Cerebellar cortex (tissue), 1 donor: Measurements from ENCODE around the gene HTT.
"Not testable (repeated sequence)": the region's sequence is repeated elsewhere in the genome, so short reads cannot be mapped to it uniquely, and the experiment has no call there.

Experiments used
- DNase-seq: peaks from one replicate; pipeline ENCODE4 v3.0.0-alpha.2; 2015; ENCODE audit warnings: low spot score

The HTT gene

DNA sequence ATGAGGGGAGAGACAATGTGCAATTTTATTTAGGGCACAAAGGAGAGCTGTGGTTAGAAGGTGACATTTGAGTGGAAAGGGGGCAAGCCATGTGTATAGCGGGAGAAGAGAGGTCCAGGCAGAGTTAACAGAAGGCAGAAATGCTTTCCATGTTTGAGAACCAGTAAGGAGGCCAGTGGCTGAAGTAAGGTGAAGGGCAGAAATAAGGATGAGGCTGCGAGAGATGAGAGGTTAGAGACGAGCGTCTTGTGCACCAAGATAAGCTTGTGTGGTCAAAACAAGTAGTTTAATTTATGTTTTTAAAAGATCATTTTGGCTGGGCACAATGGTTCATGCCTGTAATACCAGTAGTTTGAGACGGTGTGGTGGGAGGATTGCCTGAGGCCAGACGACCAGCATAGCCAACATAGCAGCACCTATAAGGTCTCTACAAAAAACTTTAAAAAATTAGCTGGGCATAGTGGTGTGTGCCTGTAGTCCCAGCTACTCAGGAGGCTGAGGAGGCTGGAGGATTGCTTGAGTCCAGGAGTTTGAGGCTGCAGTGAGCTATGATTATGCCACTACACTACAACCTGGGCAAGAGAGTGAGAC lies 8.5 kb downstream of the HTT start:
- no peak for DNase-seq

- DNase-seq: no peak
Observed at GRCh38 chr4:3083732-3084131, 9.3 kb downstream of the HTT start.

- no peak for DNase-seq
Observed at GRCh38 chr4:3085948-3086670, 11.6 kb downstream of the HTT start.

DNA sequence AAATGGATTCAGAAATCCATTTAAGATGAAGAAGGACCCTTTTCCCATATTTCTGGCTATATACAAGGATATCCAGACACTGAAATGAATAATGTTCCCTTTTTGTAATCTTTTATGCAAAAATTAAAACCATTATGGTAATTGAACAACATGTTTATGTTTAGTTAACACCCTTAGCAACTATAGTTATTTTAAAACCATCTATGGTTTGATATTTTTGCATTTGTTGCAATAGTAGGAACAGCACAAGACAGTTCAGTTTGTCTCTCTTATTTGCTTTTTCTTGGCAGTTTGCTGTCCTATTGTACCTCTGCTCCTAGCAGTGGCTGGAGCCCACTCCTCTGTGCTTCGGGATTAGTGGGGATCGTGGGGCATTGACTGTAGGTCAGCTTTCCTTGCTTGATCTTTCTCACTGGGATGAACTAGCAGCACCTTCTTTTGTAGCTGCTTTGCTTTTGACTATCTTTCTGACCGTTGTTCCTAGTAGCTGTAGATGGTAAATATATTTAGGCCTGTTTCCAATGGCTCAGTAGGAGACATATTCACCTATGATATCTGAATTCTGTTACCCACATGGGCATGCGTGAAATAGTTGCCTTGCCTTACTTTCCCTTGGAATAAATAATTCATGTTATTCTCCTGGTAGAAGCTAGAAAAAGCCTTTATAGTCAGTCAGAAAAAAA lies 12.8 kb downstream of the HTT start:
- DNase-seq: no peak

DNA sequence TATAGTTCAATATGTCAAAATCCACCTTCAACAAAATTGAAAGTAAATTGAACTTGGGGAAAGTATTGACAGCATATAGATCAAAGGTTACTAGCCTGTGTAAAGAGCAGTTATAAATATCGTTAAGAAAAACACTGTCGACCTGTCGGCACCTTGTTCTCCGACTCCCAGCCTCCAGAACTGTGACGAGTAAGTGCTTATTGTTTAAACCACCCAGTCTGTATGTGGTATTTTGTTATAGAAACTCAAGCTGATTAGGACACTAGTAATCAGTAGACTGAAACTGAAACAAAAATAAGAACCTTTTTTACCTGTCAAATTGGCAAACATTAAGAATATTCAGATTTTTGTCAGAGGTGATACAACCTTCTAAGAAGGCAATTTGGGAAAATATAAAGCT lies 17.0 kb downstream of the HTT start:
- no peak for DNase-seq

DNA sequence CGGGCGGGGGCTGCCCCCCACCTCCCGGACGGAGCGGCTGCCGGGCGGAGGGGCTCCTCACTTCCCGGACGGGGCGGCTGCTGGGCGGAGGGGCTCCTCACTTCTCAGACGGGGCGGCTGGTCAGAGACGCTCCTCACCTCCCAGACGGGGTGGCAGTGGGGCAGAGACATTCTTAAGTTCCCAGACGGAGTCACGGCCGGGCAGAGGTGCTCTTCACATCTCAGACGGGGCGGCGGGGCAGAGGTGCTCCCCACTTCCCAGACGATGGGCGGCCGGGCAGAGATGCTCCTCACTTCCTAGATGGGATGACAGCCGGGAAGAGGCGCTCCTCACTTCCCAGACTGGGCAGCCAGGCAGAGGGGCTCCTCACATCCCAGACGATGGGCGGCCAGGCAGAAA lies 20.2 kb downstream of the HTT start:
- not testable (repeated sequence) for DNase-seq

DNA sequence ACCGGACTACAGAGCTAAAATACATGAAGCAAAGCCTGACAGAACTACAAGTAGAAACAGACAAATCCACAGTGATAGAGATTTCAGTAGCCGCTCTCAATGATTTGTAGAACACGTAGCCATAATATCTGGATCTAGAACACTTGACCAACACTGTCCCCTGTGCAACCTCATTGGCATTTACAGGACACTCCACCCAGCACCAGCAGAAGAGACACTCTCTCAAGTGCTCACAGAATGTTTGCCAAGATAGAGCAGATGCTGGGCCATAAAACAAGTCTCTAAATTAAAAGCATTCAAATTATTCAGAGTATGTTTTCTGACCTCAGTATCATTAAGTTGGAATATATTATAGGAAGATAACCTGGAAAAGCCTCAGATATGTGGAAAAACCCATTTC lies 21.7 kb downstream of the HTT start:
- DNase-seq: no peak

DNA sequence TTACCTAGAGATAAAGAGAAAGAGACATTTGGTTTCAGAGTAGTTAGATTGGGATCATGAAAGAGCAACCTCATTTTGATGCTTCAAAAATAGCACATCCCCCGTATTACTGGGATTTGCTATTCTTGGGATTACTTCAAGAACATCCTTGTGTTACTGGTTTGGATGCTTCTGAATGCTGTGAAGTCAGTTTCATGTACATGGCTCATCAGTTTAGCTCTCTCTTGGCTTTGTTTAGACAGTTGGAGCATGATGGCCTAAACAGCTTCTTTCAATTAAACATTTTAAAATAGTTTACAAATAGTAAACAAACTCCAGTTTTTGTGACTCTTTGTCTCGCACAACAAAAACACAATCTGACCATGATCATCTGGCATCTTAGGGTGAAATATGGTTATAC lies 23.9 kb downstream of the HTT start:
- DNase-seq: no peak

GRCh38 chr4:3106339-3107186 lies 32.1 kb downstream of the HTT start:
- DNase-seq: peak; percentile 84

GRCh38 chr4:3107271-3107670 lies 32.8 kb downstream of the HTT start:
- no peak for DNase-seq

DNA sequence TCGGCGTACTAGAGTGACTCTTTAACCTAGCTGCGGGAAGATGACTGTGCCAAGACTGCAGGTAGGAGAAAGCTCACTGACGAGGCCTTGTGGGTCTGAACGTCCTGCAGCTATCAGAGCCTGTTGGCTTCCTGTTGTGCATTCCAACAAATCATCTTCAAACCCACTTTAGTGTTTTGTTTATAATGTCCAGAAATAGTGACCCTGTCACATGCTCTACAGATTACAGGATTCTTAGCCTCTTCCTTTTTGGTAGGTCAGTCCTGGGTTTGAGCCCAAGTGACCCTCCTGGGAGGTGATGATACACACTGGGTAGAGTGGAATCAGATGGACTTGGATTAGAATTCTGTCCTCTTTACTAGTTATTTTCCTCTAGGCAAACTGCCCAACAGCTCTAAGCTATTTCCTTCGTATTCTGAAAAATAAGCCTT lies 33.2 kb downstream of the HTT start:
- DNase-seq: no peak

- no peak for DNase-seq
Observed at GRCh38 chr4:3108211-3108610, 33.7 kb downstream of the HTT start.

GRCh38 chr4:3111461-3111860 lies 37.0 kb downstream of the HTT start:
- DNase-seq: no peak

DNA sequence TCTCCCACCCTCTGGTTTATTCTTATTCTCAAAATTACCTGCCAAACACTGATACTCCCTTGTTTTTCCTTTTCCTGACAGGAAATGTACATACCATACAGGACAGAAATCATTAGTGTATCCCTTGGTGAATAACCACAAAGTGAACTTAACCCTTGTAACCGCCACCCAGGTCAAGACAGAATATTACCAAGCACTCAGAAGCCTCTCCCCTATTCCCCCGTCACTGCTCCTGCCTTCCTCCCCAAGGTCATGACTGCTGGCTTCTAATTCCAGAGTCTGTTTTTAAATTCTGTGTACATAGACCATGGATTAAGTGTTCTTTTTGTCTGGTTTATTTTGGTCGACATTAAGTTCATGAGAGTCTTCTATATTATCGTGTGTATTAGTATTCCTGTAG lies 37.7 kb downstream of the HTT start:
- no peak for DNase-seq

DNA sequence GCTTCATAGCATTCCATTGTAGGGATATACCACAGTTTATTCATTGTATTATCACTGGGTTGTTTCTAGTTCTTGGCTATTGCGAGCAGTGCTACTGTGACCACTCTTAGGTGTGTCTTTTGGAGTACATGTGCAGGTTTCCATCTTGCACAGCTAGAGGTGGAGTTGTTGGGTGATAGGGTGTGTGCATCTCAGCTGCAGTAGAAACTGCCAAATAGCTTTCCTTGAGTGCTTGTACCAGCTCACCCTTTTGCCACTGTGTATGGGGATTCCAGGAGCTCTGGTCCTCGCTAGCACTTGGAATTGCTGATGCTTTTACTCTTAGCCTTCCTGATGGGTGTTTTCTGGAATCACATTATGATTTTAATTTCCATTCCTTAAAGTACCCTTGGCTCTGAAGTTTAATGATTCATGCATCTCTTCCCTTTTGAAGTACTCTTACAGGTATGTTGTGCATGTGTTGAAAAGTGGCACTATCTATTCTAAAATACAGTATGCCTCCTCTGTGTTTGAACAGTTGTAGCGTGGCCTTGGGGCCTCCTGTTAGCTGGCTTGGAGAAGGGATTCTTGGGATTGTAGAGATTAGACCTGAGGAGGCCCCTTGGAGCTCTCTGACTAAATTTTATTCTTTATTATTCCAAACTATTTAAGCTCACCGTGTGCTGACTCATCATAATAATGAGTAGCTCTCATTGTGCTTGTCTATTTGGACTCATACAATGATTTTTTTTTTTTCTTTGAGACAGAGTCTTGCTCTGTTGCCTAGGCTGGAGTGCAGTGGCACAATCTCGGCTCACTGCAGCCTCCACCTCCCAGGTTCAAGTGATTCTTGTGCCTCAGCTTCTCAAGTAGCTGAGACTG lies 38.4 kb downstream of the HTT start:
- no peak for DNase-seq

DNA sequence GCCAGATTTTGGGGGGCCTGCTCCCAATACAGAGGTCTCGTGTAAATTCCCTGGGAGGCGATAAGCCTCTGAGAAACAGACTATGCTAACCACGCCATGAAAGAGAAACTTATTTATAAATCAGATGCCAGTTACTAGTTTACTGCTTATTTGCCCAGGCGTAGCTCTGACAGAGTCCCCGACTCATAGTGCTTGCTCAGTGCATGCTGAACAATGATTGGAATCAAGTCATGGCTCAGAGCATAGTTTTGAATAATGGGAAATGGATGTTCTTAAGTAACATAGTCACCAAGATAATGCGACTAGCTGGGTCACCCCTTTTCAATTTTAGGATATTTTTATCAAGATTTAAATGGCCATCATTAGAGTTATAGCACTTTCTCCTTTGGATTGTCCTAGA lies 39.9 kb downstream of the HTT start:
- DNase-seq: no peak

DNA sequence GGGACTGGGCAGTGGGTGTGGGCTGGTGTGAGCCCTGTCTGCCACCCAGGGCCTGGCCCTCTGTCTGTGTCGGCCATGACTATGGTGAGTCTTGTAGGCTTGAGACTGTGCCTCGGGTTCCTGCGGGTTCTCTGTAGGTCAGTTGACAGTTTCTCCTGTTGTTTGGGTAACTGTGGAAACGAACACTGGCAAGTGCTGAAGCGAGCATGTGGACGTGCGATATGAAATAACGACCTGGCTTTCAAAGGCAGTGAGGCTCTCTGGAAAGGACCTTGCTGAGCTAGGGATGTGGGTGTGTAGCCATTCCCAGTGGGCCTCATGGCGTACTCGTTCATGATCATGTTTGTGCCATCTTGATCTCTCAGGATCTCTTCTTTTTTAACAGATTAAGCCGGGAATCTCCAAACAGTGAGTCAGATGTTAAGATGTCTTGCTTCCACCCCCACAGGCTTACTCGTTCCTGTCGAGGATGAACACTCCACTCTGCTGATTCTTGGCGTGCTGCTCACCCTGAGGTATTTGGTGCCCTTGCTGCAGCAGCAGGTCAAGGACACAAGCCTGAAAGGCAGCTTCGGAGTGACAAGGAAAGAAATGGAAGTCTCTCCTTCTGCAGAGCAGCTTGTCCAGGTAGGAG lies 41.3 kb downstream of the HTT start:
- DNase-seq: no peak

DNA sequence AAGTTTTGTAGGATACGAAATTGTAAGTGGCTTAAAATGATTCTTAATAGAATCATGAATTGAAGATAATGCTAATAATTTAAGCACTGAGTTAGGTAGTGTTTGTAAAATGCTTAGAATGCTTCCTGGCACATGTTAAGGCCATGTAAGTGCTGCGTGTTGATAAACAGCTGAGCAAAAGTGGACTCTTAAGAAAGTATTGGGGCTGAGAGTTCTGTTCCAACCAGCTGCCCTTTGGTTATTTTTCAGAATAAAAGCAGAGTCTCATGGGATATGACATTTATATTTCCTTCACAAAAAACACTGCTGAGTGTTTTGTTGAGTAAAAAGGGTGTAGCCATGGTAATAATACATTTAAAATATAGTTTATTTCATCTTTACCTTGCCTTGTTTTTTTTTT lies 42.5 kb downstream of the HTT start:
- DNase-seq: no peak

- no peak for DNase-seq
Observed at GRCh38 chr4:3118312-3118711, 43.8 kb downstream of the HTT start.

DNA sequence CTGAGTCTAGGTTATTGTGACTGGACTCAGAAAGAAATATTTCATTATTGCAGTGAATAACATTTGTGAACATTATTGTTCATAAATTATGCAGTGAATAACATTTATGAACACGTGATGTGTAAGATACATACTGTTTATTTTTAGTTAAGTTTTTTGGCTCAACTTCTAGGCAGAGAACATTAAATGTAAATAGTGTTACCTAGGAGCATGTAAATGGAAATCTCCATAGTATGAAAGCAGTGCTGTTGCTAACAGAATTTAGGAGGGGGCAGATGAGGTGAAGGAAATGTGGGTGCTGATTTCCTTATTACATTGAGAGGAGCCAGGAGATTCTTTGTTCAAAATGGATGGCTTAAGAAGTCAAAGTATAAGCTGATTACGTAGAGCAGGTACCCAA lies 45.0 kb downstream of the HTT start:
- no peak for DNase-seq

- no peak for DNase-seq
Observed at GRCh38 chr4:3121110-3121509, 46.6 kb downstream of the HTT start.
